Activated CD4-positive, alpha-beta T cell treated with anti-CD3 and anti-CD28 coated beads for 4 hours (primary cell): ENCODE results near the gene DUSP7.

Experiments used
- DNase-seq, 2 donors: peaks; one replicate each; pipeline ENCODE4 v3.0.0-alpha.2; 2020

Gene DUSP7

GRCh38 chr3:52085681-52086282 lies 29.4 kb upstream of the DUSP7 start:
- DNase-seq = no peak

- no peak for DNase-seq
These were observed 28.7 kb upstream of the DUSP7 start for GRCh38 chr3:52084954-52085680.

DNA sequence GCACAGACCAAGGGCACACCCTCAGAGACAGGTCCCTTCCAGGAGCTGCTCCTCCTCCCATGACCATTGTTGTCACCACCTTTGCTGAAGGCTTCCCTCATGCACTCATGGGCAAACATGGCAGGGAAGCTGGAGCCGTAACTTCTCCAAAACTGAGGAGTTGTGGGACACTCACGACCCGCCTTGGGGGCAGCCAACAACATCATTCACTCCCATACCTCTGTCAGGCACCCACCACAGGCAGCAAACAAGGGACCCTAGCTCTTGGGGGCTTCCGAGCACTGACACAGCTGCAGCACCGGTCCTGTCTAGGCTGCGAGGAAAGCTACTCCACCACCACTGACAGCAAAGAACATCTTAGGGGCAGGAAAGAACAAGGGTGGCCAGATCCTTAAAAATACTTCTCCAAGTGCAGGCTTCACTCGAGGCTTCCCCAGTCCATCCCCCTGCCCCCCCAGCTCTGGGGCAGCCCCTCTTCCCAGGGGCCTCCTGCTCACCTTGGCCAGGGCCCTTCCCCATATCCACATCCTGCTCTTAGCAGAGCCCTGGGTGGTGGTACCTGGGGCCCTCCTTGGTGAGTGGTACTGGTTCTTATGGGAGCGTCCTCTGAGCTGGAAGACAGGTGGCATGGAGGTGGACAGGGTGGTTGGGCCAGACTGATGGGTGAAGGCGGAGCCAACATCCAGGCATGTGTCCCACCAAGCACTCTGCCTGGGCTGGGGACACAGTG lies 28.0 kb upstream of the DUSP7 start:
- DNase-seq = no peak

DNA sequence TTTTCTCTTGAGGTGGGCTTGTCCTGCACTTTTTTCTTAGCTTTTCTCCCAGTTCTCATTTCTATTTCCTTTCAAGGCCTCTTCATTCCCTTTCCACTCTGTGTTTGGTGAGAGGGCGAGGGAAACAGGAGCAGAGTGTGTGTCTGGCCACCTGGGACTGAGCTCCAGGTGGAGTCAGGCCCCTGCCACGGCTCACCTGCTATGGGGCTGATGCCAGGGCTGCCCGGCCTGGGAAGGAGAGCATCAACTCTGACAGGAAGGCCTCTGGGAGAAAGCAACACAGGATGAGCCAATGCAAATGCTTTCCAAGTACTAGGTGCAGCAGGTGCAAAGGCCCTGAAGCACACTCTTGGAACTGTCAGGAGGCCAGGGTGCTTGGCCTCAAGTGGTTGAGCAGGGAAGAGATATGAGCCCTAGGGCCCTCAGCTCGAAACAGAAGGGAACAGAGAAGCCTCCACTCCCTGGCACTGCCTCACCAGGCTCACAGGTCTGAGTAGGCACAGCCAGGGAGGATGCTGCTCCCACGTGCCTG lies 27.3 kb upstream of the DUSP7 start:
- DNase-seq = no peak

DNA sequence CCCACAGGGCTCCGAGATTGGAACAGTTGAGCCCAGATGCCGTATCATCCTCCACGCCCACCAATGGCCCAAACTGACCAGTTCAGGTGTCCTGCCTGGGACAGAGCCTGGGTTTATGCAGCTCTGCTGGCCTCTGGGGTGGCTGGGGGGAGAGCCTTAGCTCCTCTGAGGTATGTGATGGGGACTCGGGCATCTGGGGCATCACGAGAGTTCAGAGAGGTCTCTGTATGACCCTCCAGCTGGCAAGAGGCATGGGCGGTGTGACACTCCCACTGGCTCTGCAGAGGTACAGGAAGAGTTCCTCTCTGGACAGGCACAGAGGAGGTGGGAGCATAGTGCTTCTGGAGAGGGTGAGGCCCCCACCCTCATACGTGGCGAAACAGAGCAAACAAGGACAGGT lies 26.6 kb upstream of the DUSP7 start:
- DNase-seq = no peak

DNA sequence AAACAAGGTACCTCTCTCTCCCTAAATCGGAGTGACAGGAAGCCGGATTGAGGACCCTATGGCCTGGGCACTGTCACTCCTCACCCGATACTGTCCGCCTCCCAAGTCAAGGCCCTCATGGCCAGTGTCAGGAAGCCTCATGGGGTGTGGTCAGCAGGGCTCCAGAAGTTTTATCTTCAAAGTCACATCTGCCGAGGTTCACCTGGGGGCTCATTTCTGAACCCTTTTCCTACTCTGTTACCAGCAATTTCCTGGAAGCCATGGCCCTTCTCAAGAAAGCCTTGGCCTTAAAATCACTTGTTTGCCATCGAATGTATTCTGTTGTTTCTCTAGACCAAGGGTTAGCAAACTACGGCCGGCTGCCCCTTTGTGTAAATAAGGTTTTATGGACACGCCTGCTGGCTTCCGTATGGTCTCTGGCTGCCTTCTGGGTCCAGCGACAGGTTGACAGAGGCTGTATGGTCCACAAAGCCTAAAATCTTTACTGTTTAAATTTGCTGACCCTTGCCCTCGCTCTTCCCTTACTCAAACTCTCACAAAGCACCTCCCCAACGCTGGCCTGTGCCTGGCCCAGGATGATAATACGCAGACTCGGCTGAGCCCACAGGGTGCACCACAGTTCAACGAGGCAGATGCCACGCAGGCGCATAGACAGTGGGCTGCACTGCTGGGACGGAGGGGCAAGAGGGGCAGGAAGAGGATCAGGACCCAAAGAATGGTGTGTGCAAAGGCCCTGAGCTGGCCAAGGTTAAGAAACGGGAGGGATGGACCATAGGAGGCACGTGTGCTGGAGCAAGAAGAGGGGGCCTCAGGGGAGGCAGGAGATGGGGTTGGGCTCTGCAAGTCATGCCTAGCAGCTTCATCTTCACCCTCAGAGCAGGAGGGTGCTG lies 24.7 kb upstream of the DUSP7 start:
- DNase-seq = no peak

GRCh38 chr3:52079958-52080357 lies 23.6 kb upstream of the DUSP7 start:
- DNase-seq = no peak

DNA sequence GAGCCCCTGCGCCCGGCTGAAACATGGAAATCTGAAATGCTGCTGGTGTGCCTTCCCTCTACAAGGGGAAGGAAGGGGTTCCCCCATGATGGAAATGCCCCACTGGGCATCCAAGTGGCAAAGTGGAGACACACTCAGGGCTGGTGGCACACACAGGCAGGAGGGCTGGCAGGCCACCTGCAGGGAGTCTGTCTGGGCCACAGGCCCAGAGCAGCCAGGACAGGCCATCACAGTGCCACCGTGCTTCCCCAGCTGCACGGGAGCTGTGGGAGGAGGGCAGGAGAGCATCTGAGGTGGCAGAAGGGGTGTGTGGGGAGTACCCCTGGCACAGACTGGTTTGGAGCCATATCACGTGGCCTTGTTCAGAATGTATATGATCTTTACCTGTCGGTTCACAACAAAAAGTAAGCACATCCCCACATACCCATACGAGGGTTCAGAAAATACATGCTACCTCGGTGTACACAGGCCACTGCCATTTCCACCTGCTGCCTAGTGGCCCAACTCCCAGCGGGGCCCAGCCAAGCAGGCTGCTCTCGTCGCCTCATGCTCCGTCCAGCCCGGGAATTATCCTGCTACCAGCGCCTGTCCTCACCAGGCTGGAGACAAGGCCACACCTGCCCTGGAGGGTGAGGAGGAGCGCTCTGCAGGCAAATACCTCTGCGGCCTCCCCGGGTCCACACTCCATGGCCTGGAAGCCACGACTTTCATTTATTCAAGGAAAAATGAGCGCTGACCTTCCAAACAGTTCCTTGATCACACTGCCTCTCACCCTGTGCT lies 22.6 kb upstream of the DUSP7 start:
- DNase-seq = no peak

DNA sequence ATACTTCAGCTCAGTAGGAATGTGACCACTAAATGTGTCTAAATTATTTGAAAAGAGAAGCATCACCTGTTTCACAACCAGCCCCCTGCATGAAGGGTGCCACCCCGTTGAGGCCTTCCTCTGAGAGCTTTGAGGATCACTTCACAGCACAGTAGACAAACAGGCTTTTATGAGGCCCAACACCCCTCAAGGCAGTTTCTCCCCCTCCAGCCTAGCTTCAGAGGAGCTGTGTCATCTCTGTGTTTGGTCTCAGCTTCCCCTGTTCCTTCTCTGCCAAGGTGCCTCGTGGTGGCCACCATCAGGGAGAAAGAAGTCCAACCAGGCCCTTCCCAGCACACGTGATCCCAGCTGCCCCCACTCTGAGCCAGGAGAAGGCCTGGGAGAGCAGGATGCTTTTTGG lies 21.6 kb upstream of the DUSP7 start:
- no peak for DNase-seq

DNA sequence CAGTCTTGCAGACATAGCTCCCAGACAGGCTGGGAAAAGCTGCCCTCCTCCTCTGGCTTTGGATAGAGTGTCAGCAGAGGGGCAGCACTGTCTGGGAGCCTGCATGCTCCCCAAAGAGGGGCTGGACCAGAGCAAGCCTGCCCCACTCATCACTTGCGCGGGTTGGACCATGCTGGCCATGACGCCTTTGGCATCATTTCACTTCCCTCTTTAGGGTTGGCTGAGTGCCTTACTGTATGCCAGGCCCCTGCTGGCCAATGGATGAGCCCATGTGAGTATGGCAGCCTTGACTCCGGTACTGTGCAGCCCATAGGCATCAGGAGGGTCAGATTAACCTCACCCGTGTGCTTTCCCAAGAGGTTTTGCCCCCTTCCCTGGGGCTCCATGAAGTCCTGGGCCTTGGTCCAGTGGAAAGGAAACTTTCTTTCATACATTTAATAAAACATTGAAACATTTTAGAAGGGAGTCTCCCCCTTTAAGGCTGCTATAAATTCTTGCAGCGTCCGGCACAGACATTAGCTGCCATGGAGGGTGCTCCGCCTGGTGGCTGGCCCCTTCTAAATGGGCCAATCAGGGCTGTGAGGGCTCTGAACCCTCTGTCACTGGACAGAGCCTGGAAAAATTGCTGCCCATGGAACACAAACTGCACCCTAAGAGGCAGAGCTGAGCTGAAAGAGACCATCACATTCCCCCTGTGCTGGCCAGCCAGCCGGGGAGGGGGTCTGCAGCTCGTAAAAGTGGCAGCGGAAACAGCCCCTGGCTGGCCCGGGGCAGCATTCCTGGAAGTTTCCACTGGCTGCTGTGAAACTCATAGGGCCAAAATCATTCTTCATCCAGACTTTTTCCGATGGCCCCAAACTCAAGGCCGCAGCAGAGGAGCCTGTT lies 20.8 kb upstream of the DUSP7 start:
- no peak for DNase-seq

- no peak for DNase-seq
These were observed 17.1 kb upstream of the DUSP7 start for GRCh38 chr3:52073490-52073889.

DNA sequence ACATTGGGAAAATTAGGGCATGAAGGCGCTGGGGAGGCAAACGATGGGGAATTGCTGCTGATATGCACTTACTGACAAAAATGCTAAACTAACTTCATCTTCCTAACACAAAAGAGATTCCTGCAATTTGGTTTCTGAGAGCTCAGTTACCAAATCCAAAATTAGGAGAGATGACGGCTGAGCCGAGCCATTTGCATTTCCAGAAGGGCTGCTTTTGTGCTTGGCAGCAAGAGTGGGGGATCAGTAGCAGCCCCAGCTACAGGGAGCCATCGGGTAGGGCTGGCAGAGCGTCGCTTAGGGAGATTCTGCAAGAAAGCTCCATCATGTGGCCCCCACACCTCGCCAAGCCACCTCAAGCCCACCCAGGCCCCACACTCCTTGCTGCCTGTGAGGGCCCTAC lies 16.1 kb upstream of the DUSP7 start:
- no peak for DNase-seq

GRCh38 chr3:52072020-52072419 lies 15.6 kb upstream of the DUSP7 start:
- DNase-seq = no peak

DNA sequence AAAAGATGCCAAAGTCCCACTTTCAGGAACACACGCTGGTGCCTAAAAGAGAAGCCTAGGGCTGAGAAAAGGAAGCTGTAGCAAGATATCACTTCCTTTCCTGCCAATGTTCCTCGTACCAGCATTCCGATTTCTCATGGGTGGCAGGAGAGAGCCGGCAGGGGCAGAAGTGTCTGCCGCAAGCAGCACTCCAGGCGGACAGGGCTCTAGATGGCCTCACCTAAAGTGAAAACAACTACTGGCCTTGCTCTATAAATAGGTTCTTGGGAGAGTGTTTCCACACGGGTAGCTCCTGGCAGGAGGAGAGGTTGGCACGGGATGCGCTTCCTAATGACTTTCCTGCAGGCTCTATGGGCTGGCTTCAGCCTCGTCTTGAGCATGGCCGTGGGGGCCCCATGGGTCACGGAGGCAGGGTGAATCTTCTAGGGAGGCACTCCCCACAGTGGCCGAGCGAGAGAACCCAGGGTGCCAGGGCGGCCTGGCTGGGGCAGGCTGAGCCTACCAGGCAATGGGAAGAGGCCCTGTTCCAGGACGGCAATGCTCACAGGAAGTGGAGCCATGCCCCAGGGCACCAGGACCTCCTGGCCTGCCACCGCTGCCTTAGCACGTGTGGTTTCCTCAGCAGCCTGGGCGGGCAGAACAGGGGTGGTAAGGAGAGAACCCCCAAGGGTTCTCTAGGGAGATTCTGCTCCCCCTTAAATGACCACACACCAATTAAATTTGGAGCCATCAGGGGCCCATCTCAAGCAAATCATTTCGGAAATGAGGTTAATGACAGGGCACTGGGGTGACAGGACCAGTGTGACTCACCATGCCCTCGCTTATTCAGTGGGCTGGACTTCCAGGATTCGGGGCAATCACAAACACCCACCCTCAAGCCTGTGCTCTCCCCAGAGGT lies 14.6 kb upstream of the DUSP7 start:
- DNase-seq = no peak

- no peak for DNase-seq
These were observed 13.5 kb upstream of the DUSP7 start for GRCh38 chr3:52069855-52070254.

- no peak for DNase-seq
These were observed 12.8 kb upstream of the DUSP7 start for GRCh38 chr3:52069135-52069534.

GRCh38 chr3:52068730-52069129 lies 12.4 kb upstream of the DUSP7 start:
- DNase-seq = no peak

DNA sequence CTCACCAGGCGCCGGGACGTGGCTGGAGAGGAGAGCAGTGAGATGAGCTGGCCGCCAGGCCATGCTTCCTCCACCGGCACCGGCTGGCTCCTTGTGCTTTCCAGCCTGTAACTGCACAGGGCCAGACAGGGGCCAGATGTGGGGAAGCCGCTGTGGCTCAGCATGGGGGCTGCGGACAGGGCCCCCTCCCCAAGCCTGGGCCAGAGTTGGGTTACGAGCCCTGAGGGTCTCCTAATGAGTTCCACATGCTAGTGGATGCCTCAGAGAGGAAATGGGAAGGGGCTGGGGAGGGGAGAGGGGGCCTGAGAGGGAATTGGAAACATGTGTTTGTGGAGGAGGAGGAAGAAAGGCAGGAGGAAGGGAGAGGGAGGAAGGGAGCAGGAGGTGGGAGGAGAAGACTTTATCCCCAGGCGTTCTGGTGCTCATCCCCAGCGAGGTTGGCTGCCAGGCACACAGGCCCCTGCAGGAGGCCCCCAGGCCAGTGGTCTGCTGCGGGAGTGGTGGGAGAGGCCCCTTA lies 11.7 kb upstream of the DUSP7 start:
- no peak for DNase-seq

DNA sequence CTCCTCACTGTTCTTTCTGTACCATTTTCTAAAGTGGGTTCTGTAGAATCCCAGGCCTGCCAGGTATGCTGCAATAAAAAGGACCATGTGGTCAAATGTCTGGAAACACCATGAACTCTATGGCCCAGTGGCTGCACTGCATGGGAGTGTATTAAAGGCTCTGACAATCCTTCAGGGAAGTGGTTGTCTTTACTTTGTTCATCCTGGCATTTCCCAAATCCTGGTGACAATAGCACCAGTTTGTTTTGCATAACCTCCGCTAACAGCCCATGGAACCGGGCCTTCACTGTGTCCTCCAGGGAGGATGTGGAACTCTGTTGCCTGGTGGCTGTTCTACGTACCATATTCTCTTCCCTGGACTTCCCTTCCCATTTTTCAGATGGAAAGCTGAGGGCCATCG lies 11.2 kb upstream of the DUSP7 start:
- no peak for DNase-seq

DNA sequence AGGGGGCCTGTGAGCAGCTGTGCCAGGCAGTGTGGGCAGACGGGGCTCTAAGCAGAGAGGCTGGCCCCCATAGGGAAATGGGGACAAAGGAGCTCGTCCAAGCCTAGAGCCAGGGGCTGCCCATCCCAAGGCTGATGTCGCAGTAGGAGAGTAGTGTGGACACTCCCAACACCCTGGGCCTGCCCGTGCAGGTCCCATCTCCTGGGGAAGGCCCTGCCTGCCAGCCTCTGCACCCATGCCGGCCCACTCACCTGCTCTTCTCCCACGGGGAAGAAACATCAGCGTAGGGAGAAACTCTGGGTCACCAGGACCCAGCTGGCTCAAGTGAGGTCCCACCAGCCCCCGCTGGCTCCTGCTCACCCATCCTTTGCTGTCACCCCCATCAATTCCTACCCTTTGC lies 10.7 kb upstream of the DUSP7 start:
- no peak for DNase-seq
